BJ (cell line): ENCODE results near the gene TMEM161B. TPM values are rescaled to one million over a fixed set of nuclear protein-coding genes. Genes with fewer than 3 reads are reported as not detected.

ENCODE experiments used
- CTCF ChIA-PET: fragments of 350-600 bp; formaldehyde crosslinking; extraction: SDS; loops from one replicate; lab custom pipeline; 2021; ENCODE audit warnings: antibody characterized with exemption, inconsistent platforms; lab: Yijun Ruan, JAX
- POLR2A ChIA-PET: fragments of 300-600 bp; sonication (Branson Sonifier 250); formaldehyde crosslinking; extraction: SDS; loops from one replicate; lab custom pipeline; 2021; ENCODE audit warnings: antibody characterized with exemption; lab: Charles Lee
- DNase-seq: peaks from one replicate; pipeline ENCODE4 v3.0.0-alpha.2; 2011; ENCODE audit warnings: low read depth
- H3K27me3 ChIP-seq: 2 replicates; pipeline ENCODE4 v1.6.0; 2011; ENCODE audit warnings: low read length; ENCODE audit not compliant: control insufficient read depth, insufficient read depth
- H3K36me3 ChIP-seq: 2 replicates; pipeline ENCODE4 v1.5.1; 2011; ENCODE audit warnings: low read length; ENCODE audit not compliant: control insufficient read depth, insufficient read depth
- H3K4me3 ChIP-seq: 2 replicates; pipeline ENCODE4 v1.5.1; 2011; ENCODE audit warnings: low read depth, mild to moderate bottlenecking, control low read depth, low read length
- CTCF ChIP-seq: IDR thresholded peaks from 2 replicates; pipeline ENCODE4 v1.5.1; 2011; ENCODE audit warnings: low read depth, mild to moderate bottlenecking, control low read depth, inconsistent platforms, low read length, moderate library complexity; ENCODE audit not compliant: insufficient read depth
- polyA plus RNA-seq: library from polyadenylated mRNA; depleted of rRNA; stranded (reverse); fragments of >200 nt; gene quantifications from 2 replicates; pipeline ENCODE4 v1.2.3, GENCODE V29; 2011

TMEM161B gene
- polyA plus RNA-seq, 1 experiment = 6.6 TPM

DNA sequence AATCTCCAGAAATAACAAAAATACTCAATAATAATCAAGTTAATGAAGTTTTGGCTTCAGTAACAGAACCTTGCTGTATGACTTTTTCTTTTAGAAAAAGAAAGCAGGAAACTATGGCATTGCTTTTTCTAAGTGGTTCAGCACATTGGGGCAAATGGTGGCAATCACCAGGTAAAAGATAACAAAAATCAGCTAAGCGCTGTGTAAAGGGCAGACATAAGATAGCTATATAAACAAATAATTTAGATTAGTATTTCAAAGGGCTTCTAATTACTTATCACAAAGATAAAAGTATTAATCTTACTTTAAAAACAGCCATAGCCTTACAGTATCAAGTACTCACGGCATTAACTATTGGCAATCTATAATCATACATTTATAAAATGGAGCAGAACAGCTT, 10.0 kb downstream of the TMEM161B start:
- no peak overlapping the region for H3K4me3 ChIP-seq
- CTCF ChIA-PET = no interaction called here
- no peak for DNase-seq
- no peaks in the 10 kb centered on the region for H3K36me3 ChIP-seq
- TF ChIP-seq CTCF = no peak
- H3K27me3 ChIP-seq = no peaks in the 10 kb centered on the region
- POLR2A ChIA-PET = no interaction called here

DNA sequence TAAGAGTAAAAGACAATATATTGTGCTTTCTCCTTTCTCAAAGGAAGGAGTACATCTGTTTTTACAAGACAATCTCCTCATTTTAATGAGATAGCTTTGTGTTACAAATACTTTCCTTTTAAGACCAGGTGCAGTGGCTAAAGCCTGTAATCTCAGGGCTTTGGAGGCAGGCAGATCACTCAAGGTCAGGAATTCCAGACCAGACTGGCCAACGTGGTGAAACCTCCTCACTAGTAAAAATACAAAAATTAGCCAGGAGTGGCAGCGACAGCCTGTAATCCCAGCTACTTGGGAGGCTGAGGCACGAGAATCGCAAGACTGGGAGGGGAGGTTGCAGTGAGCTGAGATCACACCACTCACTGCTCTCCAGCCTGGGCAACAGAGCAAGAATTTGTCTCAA, 11.8 kb downstream of the TMEM161B start:
- POLR2A ChIA-PET = no interaction called here
- H3K36me3 ChIP-seq = no peaks in the 10 kb centered on the region
- no peak for DNase-seq
- no peaks in the 10 kb centered on the region for H3K27me3 ChIP-seq
- no peak for TF ChIP-seq CTCF
- no peak overlapping the region for H3K4me3 ChIP-seq
- CTCF ChIA-PET = no interaction called here

- TF ChIP-seq CTCF = no peak
- Histone ChIP-seq H3K36me3 (no peaks in the 10 kb centered on the region), H3K27me3 (no peaks in the 10 kb centered on the region), H3K4me3 (no peak overlapping the region)
- DNase-seq = no peak
- ChIA-PET CTCF (no interaction called here), POLR2A (no interaction called here)
Measured at GRCh38 chr5:88256037-88256436, 12.6 kb downstream of the TMEM161B start.

DNA sequence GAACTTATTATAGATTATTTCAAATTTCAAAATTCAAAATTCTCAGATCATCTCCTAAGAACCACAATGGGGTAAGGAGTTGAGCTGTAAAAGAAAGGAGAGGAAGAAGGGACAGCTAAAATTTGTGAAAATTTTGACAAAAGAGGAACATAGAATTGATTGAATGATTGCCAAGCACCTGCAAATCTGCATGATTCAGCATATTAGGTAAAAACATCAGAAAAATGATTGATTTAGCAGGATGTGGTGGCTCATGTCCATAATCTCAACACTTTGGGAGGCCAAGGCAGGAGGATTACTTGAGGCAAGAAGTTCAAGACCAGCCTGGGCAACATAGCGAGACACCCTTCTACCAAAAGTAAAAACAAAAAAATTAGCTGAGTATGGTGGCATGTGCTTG, 14.3 kb downstream of the TMEM161B start:
- no peak for TF ChIP-seq CTCF
- Histone ChIP-seq H3K4me3 (no peak overlapping the region), H3K36me3 (no peaks in the 10 kb centered on the region), H3K27me3 (no peaks in the 10 kb centered on the region)
- DNase-seq = no peak
- ChIA-PET CTCF (no interaction called here), POLR2A (no interaction called here)

- no peak for DNase-seq
- POLR2A ChIA-PET = no interaction called here
- Histone ChIP-seq H3K36me3 (no peaks in the 10 kb centered on the region), H3K27me3 (no peaks in the 10 kb centered on the region), H3K4me3 (no peak overlapping the region)
- no peak for TF ChIP-seq CTCF
- CTCF ChIA-PET = no interaction called here
Measured at GRCh38 chr5:88251048-88251711, 17.5 kb downstream of the TMEM161B start.
